Stimulated activated CD4-positive, alpha-beta T cell treated with anti-CD3 and anti-CD28 coated beads, Interleukin-12 subunit alpha, Interleukin-12 subunit beta, amount 100 ng/mL, for 24 hours (primary cell): ENCODE data around the gene NUDT1.

Source experiments
- DNase-seq, 2 experiments: peaks; one replicate each; pipeline ENCODE4 v3.0.0-alpha.2; 2020; ENCODE audit warnings: low read depth in 2 of 2

The NUDT1 gene

DNA sequence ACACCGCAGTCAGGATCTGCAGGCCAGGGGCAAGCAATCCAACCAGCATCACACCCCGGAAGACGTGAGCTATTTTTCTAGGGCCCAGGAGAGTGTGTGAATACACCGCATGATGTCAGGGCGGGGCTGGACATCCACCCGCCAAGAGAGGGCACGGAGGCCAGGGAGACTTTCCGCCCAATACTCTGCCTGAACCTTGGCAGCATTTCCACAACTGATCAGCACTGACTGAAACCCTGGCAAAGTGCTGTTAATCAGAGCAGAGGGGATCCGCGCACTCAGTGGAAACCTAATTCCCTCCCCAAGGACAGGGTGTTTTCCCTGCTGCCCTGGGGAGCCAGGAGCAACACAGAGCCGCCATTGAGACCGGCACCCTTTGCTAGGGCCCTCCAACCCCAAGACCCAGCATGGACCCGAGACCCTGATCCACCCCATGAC, 17.5 kb upstream of the NUDT1 start:
- no peak for DNase-seq

DNA sequence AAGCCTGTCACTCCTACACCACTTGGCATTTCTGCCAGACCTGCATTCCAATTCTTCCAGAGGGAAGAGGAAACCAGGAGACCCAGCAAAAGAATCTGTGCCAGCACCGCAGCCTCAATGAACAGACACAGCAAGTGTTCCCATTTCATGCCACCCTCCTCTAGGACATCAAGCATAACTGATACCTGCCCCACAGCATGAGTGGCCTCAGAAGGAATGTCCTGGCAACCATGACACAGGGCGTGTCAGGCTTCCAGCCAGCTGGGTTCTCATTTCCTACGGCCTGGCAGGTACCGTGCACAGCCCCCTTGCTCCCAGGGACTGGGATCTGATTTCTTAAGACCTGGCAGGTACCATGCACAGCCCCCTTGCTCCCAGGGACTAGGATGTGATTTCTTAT, 17.1 kb upstream of the NUDT1 start:
- DNase-seq = no peak

DNA sequence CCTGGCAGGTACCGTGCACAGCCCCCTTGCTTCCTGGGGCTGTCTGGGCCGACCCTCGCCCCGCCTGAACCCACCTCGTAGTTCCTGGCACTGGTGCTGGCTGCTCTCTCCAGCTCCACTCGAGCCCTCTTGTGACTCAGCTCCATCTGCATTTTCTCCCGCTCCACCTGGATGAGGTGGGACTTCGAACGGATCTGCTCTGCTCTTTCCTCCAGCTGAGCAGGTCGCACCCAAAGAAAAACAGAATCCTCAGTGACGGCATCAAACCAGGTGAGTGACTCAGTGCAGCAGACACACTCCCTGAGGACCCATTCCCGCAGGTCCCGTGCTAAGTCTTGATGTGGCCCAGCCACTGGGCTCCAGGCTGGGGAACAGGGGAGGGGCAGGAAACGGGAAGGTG, 16.7 kb upstream of the NUDT1 start:
- DNase-seq = no peak

DNA sequence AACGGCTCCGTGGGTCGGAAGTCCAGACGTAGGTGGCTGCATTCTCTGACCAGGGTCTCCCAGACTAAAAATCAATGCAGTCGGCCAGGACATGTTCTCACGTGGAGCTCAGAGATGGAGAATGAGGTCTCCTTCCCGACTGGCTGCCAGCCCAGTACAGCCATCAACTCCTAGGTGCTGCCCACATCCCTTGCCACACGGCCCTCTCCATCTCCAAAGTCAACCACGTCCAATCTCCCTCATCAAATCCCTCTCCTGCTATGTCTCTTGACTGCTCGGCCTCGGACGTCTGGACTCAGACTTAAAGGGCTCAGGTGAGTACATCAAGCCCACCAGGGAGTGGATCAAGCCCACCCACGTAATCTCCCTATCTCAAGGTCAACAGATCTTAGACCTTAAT, 16.2 kb upstream of the NUDT1 start:
- DNase-seq = no peak

DNA sequence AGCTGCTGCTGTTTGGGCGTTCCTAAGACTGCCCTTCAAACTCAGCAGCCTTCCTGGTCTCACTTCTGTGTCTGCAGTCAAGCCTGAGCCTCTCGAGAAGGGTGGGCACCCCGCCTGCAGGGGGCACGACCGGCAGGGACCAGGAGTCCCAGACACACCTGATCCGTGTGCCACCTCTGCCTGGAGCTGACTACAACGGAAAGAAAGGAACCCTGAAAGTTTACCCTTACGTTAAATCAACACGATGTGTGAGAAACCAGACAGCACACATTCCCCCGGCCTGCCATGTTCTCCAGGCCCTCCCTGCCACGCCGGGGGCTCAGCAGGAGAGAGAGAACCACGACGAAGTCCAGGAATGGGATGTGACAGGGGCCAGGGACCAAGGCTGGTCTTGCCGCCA, 14.3 kb upstream of the NUDT1 start:
- no peak for DNase-seq

DNA sequence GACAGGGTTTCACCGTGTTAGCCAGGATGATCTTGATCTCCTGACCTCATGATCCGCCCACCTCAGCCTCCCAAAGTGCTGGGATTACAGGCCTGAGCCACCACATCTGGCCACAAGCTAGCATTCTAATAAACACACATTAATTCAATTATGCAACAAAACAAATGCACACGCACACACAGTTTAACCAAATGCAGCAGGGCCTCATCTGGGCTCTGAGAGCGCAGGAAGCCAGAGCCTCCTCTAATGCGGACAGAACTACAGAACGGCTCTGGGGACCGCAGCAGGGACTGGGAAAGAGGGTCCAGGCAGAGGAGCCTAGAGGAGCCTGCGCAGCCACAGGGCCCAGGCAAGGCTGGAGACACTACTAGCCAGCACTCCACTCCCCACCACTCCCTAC, 13.1 kb upstream of the NUDT1 start:
- DNase-seq = no peak

DNA sequence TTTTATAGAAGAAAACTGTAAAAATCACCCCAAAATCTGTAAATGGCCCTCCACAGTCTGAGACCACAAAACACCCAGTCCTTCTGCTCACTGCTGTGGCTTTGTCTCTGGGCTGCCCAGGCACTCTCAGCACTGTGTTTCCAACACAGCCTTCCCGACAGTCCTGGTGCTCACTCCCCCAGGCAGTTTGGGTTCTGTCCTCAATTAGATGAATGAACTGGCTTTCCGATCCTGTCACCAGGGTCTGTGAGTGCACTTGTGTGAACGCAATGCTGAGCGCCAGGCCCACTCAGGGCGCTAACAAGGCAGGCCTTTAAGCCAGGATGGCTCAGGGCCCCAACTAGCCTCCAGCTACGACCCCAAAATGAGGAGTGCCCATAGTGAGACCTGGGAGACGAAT, 12.6 kb upstream of the NUDT1 start:
- no peak for DNase-seq

DNA sequence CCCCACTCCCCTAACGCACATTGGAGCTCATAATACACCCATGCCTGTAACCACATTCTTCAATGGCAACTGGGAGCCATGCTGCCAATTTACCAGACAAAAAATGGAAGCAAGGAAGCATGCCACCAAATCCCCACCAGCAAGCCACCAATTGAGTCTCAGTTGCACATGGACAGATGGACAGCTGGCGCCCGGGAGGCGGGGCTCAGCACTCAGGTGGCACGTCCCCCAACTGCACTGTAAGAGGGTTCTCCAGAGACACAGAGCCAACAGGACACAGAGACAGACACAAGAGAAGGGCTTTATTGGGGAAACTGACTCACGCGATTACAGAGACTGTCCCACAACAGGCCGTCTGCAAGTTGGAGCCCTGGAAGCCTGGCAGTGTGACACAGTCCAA, 11.8 kb upstream of the NUDT1 start:
- DNase-seq = no peak

DNA sequence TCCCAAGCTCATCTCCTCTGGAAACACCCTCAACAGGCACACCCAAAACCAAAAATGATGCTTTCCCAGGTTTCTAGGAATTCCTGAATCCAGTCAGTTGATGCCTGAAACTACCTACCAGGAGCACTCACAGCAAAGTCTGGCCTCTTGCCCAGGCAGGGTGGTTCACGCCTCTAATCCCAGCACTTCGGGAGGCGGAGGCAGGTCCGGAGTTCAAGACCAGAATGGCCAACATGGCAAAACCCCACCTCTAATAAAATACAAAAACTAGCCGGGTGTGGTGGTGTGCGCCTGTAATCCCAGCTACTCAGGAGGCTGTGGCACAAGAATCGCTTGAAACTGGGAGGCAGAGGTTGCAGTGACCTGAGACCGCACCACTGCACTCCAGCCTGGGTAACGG, 11.1 kb upstream of the NUDT1 start:
- DNase-seq = no peak

DNA sequence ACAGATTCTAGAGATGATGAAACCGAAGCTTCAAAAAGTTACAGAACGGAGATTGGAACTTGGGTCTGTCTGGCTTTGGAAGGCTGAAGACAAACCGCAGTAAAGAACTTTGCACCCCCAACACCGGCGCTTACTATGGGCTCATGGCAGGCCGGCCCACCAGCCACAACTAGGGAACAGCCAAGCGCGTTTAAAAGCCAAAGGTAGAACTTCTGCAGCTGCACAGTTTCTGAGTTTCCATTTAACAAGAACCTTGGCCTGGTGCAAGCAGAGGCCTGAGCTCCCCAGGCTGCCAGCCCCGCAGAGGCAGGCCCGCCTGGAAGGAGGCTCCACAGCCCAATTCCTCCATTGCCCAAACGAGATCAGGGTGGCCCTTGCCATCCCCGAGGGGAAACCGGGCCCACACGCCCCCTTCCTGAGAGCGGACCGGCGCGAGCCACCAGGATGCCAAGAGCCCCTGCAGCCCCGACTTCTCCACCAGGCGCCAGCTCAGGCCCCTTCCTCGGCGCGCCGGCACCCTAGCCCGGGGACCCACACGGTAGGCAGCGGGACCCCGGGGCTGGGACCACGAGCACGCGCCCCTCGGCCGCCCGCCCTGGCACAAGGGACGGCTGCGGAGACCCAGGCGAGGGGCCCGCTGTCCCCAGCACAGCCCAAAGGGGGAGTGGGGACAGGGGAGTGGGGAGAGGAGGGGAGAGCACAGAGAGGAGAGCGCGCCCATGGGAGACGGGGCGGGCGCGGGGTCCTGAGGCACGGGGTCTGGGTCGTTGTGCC, 9.8 kb upstream of the NUDT1 start:
- DNase-seq = no peak

DNA sequence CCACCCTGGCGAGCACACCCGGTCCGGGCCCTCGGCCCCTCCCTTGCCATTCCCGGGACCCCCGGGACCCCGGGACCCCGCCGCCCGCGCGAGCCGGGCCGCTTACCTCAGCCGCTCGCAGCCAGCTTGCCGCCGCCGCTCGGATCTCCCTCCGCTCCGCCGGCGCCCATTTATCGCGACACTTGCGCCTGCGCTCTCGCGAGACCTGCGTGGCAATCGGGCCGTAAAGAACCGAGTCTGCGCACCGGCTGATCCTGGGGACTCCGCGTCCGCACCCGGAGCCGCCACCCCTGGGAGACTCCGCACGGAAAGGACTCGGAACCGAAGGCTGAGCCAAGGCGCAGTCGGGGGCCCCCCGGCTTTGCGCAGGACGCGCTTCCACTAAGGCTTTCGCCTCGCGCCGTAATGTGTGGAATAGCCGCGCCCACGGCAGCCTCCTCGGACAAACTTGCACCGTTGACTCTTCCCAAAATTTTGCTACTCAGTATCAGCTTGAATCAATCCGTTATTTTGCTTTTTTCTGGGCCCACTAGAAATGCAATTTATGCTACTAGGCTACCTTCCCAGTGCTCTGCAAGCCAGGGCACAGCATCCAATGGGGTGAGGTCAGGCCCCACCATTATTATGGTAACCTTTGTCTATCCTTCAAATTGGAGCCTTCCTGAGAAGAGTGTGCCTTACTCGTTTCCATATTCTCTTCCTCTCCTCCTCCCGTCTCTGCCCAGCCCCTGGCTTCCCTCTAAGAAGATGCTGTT, 9.1 kb upstream of the NUDT1 start, which contains the start of gene MAD1L1:
TSS of gene MAD1L1 (minus strand) at position 180 of the 755 bp plus-strand sequence. CDS start 2,812 bp downstream, outside the sequence.
- peak; percentile 69 to 85 for DNase-seq

DNA sequence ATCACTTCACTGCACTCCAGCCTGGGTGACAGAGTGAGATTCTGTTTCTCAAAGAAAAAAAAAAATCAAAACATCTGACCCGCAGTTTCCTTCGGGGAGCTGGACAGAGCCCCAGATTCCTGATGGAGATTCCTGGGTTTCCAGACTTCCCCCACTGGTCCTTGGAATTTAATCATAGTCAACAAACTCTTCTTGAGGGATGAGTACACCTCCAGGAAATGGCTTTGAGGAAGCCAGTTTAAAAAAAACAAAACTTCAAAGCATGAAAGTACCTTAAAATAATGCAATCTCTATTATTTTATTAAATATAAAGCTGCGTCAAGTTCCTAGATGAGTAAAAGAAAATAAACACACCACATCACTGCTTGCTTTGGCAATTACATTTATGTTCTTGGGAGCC, 8.1 kb upstream of the NUDT1 start:
- DNase-seq = no peak

DNA sequence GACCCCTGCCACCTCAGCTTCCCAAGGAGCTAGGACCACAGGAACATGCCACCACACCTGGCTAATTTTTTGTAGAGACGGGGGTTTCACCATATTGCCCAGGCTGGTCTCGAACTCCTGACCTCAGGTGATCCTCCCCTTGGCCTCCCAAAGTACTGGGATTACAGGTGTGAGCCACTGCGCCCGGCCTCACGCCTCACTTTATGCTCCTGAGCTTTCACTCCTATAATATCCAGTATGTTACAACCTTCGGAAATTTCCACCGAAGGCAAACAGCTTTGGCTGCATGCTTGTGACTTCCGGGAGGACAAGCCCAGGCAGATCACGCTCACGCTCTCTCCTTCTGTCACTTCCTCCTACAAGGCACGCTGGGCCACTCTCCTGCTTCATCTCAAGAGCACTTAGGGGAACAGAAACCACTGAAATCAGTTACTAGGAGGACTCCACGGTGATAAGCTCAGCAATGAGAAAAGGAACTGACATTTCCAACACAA, 4.9 kb upstream of the NUDT1 start:
- DNase-seq = no peak

DNA sequence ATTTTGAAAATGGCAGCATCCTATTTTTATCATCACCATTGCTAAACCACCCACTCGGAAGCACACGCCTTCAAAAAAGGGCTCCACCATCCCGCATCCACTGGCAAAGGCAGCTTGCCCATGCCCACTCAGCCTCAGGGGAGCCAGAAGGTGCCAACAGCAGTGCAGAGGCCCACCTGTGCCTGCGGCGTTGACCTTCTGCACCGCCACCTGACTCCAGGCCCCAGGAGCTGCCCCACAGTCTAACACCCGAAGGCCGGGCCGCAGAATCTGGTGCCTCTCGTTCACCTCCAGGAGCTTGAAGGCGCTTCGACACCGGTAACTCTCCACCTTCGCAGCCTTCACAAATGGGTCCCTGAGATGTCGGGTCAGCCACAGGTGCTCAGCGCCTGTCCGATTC, 2.8 kb upstream of the NUDT1 start:
- DNase-seq = no peak

DNA sequence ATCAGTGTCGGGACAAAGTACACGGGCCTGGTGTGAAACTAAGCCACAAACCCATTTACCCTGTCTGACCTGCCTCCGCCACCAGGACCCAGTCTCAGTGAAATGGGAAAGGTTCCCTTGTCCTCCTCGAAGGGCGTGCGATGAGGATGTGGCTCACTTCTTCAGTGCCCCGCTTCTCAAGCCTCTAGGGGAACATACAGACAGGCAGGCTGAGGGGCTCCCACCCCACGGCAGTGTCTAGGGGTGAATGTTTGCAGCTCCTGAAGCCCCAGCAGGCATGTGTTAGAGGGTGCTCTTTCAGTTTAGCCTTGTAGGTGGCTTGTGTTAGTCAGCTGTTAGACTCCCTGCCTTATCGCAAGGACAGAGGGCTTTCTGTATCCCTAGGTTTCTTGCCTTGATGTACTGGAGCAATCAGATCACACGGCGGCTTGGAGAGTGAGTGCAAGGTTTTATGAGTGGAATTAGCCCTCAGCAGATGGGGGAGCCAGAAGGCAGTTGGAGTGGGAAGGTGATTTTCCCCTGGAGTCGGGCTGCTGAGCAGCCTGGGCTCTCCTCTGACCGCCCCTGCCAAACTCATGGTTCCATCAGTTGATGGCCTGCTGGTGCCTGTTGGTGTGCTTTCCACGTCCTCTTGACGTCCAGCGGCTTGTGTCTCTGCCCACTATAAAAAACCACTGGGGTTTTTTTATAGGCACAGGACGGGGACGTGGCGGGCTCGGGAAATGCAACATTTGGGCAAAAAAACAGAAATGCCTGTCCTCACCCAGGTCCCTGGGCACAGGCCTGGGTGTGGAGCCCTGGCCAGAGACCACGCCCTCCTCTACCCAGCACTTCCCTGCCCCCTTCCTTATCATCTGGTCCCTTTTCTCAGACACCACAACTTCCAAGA, 759 bp downstream of the NUDT1 start:
- DNase-seq = peak in 1 of 2 experiments; percentile 21

DNA sequence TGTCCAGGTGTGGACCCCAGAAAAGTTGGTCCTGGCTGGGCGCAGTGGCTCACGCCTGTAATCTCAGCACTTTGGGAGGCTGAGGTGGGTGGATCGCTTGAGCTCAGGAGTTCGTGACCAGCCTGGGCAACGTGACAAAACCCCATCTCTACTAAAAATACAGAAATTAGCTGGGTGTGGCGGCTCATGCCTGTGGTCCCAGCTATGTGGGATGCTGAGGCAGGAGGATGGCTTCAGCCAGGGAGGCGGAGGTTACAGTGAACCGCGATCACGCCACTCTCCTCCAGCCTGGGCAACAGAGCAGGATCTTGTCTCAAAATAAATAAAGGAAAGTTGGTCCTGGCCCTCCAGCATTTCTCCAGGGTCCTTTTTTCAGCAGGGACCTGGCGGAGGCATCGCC, 1.4 kb downstream of the NUDT1 start:
- DNase-seq = no peak

DNA sequence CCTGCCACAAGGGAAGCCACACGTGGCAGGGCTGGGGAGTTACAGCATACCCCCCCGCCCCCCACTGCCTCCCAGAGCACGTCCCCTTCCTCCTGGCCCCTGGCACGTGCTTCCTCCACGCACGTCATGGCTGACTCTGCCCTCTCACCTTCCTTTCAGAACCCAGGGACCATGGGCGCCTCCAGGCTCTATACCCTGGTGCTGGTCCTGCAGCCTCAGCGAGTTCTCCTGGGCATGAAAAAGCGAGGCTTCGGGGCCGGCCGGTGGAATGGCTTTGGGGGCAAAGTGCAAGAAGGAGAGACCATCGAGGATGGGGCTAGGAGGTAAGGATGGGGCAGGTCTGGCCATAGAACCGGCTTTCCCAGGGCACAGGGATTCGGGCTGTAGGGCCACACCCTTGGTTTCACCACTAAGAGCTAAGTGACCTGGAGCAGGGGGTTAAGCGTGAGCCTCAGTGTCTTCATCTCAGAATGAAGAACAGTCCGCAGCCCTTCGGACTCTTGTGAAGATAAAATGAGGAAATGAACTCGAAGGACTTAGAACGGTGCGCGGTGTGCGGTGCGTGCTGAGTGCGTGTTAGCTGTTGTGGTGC, 2.5 kb downstream of the NUDT1 start:
- no peak for DNase-seq

DNA sequence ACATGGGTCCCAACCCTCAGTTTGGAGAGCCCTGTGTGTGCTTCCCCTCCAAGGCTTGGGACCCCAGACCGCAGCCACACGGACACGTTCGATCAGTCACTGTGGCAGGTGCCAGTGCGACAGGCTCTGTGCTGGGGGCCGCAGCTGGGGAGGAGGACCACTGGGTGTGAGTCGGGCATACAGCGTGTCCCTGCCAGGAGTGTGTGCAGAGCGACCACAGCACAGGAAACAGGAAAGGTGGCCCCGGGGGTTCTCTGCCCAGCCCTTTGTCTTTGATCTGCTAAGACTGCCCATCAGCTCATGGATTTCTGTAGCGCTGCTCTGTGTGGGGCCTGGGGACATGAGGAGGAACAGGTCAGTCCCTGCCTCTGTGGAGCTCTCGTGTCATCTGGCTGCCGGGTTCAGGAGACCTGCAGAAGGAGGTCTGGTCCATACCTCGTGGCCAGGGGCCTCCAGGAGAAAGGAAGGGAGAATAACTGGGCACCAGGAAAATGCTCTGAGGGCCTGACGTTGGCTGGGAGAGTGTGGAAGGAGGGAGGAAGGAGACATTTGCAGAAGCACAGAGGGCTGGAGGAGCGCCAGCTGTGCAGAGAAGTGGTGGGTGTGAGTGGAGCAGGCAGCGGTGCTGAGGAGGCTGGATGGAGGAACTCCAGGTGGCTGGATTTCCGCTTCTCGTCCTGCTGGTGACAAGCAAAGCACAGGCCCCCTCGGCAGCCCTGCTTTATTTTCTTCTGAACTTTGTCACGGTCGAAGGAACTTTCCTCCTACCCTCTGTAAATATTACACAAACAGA, 4.1 kb downstream of the NUDT1 start:
- DNase-seq = no peak

DNA sequence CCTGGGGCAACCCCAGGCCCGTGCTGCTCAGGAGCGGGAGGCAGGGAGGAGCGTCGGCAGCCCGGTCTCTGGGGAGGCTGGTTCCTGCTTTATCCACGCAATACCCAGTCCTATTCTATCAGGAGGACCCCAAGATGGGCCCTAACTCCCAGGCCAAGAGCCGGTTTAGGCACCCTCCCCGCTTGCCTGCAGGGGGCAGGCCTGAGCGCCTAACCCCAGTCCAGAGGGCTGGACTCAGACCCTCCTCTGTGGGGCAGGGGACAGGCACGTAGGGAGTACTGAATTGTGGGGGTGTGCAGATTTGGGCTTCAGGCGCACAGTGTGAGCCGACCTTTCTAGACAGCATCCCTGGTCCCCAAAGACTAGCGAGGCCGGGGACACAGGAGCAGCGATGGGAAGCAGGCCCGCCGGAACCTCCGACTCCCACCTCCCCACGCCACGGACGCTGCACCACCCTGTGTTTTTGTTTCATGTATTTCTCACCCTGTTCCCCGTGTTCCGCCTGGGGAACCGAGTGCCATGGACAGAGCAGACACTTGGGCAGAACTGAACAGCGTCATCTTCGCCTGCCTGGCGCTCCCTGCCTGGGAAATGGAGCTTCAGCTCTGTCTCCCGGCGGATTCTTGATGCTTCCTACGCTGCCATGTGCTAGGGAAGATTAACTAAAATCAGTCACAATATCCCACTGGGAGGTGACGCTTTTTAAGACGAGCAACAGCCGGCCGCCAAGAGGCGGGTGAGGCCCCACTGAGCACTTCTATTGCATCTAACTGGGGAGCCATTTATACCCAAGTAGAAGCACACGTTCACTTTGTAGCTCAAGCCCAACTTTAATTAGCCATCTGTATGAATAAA, 5.3 kb downstream of the NUDT1 start:
- DNase-seq = peak in 1 of 2 experiments; percentile 24
